HUES64 (cell line): Measurements from ENCODE around the gene SAG.

Experiments used
- H3K27ac ChIP-seq: 2 replicates; pipeline ENCODE4 v1.7.0; 2013; ENCODE audit warnings: low read depth, low read length, inconsistent platforms
- H3K27me3 ChIP-seq: 2 replicates; pipeline ENCODE4 v1.6.1; 2013; ENCODE audit warnings: mild to moderate bottlenecking, low read length; ENCODE audit not compliant: insufficient read depth
- H3K36me3 ChIP-seq: 2 replicates; pipeline ENCODE4 v1.6.1; 2013; ENCODE audit warnings: mild to moderate bottlenecking, low read length; ENCODE audit not compliant: insufficient read depth
- H3K4me1 ChIP-seq: 2 replicates; pipeline ENCODE4 v1.6.1; 2013; ENCODE audit warnings: mild to moderate bottlenecking, low read length, moderate library complexity; ENCODE audit not compliant: insufficient read depth
- H3K4me3 ChIP-seq: 2 replicates; pipeline ENCODE4 v1.5.1; 2013; ENCODE audit warnings: mild to moderate bottlenecking, low read length, moderate library complexity
- H3K9ac ChIP-seq: 2 replicates; pipeline ENCODE4 v1.6.1; 2013; ENCODE audit warnings: mild to moderate bottlenecking, low read depth, low read length
- H3K9me3 ChIP-seq: 2 replicates; pipeline ENCODE4 v1.6.1; 2013; ENCODE audit warnings: low read depth, low read length; ENCODE audit not compliant: insufficient read depth
- WGBS: fragments of 150-250, 120-280 bp; methylation state at CpG from one replicate; pipeline ENCODE4 v1.1.7; 2013; ENCODE audit warnings: missing lambda C conversion rate; 5-methylcytosine and 5-hydroxymethylcytosine counted together

The SAG gene

GRCh38 chr2:233356546-233357308, 49.1 kb downstream of the SAG start:
- Histone ChIP-seq H3K4me3 (no peak overlapping the region), H3K9ac (no peak overlapping the region), H3K4me1 (no peaks in the 10 kb centered on the region; the same call in 1 of the 2 replicates), H3K27ac (no peak overlapping the region), H3K9me3 (no peaks in the 10 kb centered on the region), H3K27me3 (peaks cover 36% of the 10 kb centered on the region), H3K36me3 (no peaks in the 10 kb centered on the region)
- 84% methylated on average over 3 of the region's 4 CpGs for WGBS

DNA sequence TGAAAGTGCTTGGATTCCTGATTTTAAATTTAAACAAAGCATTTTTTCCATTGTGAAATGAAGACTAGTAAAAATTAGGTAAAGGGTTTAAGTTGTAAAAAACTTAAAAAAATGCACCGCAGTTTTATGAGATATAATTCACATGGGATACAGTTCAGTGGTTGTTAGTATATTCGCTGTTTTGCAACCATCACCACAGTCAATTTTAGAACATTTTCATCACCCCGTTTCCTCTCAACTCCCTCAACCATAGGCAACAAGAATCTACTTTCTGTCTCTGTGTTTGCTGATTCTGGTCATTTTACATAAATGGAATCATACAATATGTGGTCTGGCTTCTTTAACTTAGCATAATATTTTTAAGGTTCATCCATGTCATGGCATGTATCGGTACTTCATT, 50.7 kb downstream of the SAG start:
- Histone ChIP-seq H3K27ac (no peak overlapping the region), H3K9ac (no peak overlapping the region), H3K9me3 (no peaks in the 10 kb centered on the region), H3K27me3 (peaks cover 24% of the 10 kb centered on the region), H3K36me3 (no peaks in the 10 kb centered on the region; the same call in 1 of the 2 replicates), H3K4me1 (no peaks in the 10 kb centered on the region; the same call in 1 of the 2 replicates), H3K4me3 (no peak overlapping the region)
- WGBS, result 96% methylated on average over 3 of the region's 4 CpGs

DNA sequence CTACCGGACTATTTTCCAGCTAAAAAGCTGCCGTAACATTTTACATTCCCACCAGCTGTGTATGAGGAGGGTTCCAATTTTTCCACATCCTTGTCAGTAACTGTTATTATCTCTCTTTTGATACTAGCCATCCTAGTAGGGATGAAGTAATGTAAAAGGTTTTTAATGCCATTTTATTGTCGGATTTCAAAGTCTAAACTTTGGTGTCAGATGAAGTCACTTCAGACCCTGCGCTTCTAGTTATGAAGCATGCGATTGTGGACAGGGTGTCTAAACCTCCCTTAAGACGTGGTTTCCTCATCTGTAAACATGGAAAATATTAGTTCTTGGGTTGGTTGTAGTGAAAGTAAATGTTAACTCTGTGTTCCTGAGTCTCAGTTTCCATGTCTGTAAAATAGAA, 51.3 kb downstream of the SAG start:
- no peaks in the 10 kb centered on the region for H3K4me1 ChIP-seq

DNA sequence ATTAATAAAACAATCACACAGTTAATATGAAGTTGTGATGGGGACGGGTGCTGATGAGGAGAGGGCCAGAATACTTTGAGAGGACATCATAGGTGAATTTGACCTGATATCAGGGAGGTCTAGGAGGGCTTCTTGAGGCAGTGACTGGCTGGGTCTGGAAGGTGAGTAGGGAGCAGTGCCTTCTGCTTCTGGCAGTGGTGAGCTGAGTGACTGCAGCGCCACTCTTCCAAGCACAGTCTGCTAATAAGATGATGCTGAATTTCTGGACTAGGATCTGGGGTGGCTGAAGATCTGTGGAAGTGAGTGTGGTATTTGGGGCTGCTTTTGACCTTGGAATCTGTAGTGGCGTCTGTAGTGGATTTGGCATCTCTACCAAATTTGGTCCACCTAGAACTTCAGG, 52.2 kb downstream of the SAG start:
- no peaks in the 10 kb centered on the region; the same call in 1 of the 2 replicates for H3K36me3 ChIP-seq

More for the DNA sequence above, 51.3 kb downstream of the SAG start:
- H3K27ac ChIP-seq, result no peak overlapping the region
- no peak overlapping the region for H3K9ac ChIP-seq
- WGBS, result 95% methylated on average over 6 of the region's 6 CpGs
- no peak overlapping the region for H3K4me3 ChIP-seq
- no peaks in the 10 kb centered on the region for H3K9me3 ChIP-seq
- peaks cover 18% of the 10 kb centered on the region for H3K27me3 ChIP-seq
- no peaks in the 10 kb centered on the region; the same call in 1 of the 2 replicates for H3K36me3 ChIP-seq

DNA sequence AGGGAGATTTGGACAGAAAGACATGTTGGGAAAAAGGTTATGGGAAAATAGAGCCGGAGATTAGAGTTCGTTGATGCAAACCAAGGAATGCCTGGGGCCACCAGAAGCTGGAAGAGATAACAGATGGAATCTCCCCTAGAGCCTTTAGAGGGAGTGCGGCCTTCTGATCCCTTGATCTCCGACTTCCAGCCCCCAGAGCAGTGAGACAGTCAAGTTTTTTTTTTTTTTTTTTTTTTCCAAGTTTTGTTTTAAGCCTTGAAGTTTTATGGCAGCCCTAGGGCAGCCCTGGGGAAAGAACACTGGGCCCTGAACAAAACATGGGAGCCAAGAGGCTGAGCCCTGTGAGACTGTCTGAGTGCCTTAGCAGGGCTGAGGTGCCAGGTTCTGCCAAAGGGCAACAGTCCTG, 53.2 kb downstream of the SAG start:
- Histone ChIP-seq H3K4me1 (no peaks in the 10 kb centered on the region), H3K36me3 (no peaks in the 10 kb centered on the region; the same call in 1 of the 2 replicates), H3K9me3 (no peaks in the 10 kb centered on the region), H3K9ac (no peak overlapping the region), H3K4me3 (no peak overlapping the region), H3K27me3 (peaks cover 8% of the 10 kb centered on the region), H3K27ac (no peak overlapping the region)
- 81% methylated on average over 4 of the region's 4 CpGs for WGBS

More for the DNA sequence above, 52.2 kb downstream of the SAG start:
- Histone ChIP-seq H3K4me1 (no peaks in the 10 kb centered on the region), H3K4me3 (no peak overlapping the region), H3K27me3 (peaks cover 18% of the 10 kb centered on the region), H3K27ac (no peak overlapping the region), H3K9me3 (no peaks in the 10 kb centered on the region), H3K9ac (no peak overlapping the region)
- 95% methylated on average over 2 of the region's 3 CpGs for WGBS

DNA sequence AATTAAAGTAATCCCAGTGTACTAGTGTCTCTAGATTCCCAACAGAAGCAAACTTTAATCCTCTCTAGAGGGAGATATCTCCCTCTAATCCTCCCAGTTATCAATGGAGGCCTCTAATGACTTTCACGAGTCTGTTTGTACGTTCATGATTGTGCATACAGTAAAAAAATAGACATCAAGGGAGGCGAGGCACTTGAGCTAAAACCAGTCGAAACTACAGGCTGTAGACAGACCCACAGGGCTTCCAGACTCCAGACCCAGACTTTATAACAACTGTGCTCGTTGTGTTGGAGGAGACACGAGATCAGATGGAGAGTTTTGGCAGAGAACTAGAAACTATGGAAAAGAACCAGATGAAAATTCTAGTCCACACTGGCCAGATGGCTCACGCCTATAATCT, 53.7 kb downstream of the SAG start:
- H3K9ac ChIP-seq, result no peak overlapping the region
- 92% methylated on average over 7 of the region's 7 CpGs for WGBS

DNA sequence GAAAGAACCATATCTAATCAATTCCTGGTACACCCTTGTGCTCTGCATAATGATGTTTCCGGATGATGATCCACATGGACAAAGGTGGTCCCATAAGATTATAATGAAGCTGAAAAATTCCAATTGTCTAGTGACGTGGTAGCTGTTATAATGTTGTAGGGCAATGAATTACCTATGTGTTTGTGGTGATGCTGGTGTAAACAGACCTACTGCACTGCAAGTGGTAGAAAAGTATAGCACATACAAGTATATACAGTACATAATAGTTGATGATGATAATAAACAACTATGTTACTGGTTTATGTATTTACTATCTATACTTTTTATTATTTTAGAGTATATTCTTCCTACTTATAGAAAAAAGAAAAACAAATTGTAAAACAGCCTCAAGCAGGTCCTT, 55.1 kb downstream of the SAG start:
- Histone ChIP-seq H3K9ac (no peak overlapping the region), H3K27me3 (no peaks in the 10 kb centered on the region), H3K27ac (no peak overlapping the region), H3K9me3 (no peaks in the 10 kb centered on the region), H3K4me3 (no peak overlapping the region), H3K36me3 (no peaks in the 10 kb centered on the region; the same call in 1 of the 2 replicates), H3K4me1 (no peaks in the 10 kb centered on the region)
- WGBS, result 66% methylated on average over 2 of the region's 2 CpGs

More for the DNA sequence above, 53.7 kb downstream of the SAG start:
- Histone ChIP-seq H3K4me3 (no peak overlapping the region), H3K9me3 (no peaks in the 10 kb centered on the region), H3K27me3 (peaks cover 3% of the 10 kb centered on the region; the same call in 1 of the 2 replicates), H3K27ac (no peak overlapping the region), H3K36me3 (no peaks in the 10 kb centered on the region; the same call in 1 of the 2 replicates), H3K4me1 (no peaks in the 10 kb centered on the region)

GRCh38 chr2:233363744-233364235, 56.2 kb downstream of the SAG start:
- no peak overlapping the region for H3K9ac ChIP-seq
- H3K36me3 ChIP-seq, result no peaks in the 10 kb centered on the region; the same call in 1 of the 2 replicates
- H3K27me3 ChIP-seq, result no peaks in the 10 kb centered on the region
- WGBS, result 88% methylated on average over 5 of the region's 6 CpGs
- 0 out of 2 replicates have a peak, but pooled peaks cover 1% of the 10 kb centered on the region for H3K4me1 ChIP-seq
- H3K9me3 ChIP-seq, result no peaks in the 10 kb centered on the region
- H3K4me3 ChIP-seq, result no peak overlapping the region
- H3K27ac ChIP-seq, result no peak overlapping the region

DNA sequence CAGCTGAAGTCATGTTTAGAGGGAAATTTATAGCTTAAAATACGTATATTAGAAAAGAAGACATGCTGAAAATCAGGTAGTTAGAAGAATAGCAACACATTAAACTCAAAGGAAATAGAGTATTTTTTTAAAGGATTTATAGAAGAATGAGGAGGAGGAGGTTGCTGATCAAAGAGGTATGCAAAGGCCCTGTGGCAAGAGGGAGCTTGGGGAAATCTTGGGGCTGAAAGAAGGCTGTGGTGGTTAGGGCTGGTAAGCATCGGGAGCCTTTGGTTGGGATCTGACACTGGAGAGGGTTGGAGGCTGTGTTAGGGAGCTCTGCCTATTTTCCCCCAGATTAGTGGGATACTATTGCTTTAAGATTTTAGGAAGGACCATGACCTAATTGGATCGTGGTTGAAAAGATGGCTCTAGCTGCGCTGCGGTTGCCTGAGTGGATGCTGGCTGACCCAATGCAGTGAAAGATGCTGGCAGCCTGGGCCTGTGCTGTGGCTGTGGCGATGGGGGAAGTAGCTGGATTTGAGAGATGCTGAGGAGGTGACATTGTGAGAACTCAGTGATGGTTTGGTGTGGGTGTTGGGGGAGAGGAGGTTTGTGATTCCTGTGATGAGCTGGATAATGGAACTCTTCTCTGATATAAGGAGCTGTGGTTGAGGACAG, 58.4 kb downstream of the SAG start:
- no peaks in the 10 kb centered on the region; the same call in 1 of the 2 replicates for H3K36me3 ChIP-seq
- H3K4me1 ChIP-seq, result peaks cover 12% of the 10 kb centered on the region; the same call in 1 of the 2 replicates
- H3K9me3 ChIP-seq, result no peaks in the 10 kb centered on the region
- no peak overlapping the region for H3K9ac ChIP-seq
- WGBS, result 94% methylated on average over 6 of the region's 6 CpGs
- no peak overlapping the region for H3K27ac ChIP-seq
- H3K4me3 ChIP-seq, result no peak overlapping the region
- no peaks in the 10 kb centered on the region for H3K27me3 ChIP-seq

GRCh38 chr2:233367586-233367985, 60.0 kb downstream of the SAG start:
- Histone ChIP-seq H3K4me1 (peaks cover 12% of the 10 kb centered on the region; the same call in 1 of the 2 replicates), H3K27me3 (no peaks in the 10 kb centered on the region), H3K9me3 (no peaks in the 10 kb centered on the region), H3K9ac (no peak overlapping the region), H3K27ac (no peak overlapping the region), H3K4me3 (no peak overlapping the region), H3K36me3 (peaks cover 3% of the 10 kb centered on the region; the same call in 1 of the 2 replicates)
- 96% methylated on average over 3 of the region's 3 CpGs for WGBS

DNA sequence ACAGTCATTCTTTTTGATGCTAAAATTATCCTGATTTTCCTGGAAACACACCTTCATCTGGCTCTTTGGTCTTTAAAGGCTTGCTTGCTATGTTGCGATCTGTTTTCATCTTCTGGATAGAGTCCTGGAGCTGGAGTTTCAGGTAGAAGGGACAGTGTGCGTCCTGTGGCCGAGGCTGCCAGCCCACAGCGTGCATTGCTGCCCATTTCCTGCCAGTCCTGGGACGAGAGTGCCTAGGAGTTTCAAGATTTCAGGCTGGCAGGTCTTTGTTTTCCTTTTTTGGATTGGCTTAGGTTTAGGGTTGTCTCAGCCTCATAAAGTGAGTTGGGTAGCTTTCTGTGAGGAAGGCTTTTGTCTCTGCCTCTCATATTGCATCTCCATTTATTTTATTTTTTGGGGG, 61.1 kb downstream of the SAG start:
- Histone ChIP-seq H3K4me1 (peaks cover 12% of the 10 kb centered on the region; the same call in 1 of the 2 replicates), H3K36me3 (peaks cover 3% of the 10 kb centered on the region; the same call in 1 of the 2 replicates), H3K9ac (no peak overlapping the region)

More for the DNA sequence above, 61.1 kb downstream of the SAG start:
- WGBS, result 93% methylated on average over 5 of the region's 5 CpGs
- Histone ChIP-seq H3K27me3 (no peaks in the 10 kb centered on the region), H3K27ac (no peak overlapping the region), H3K9me3 (no peaks in the 10 kb centered on the region), H3K4me3 (no peak overlapping the region)
